HG03571 (cell line): ENCODE data around the gene CWC15.
"Not testable (repeated sequence)": the region's sequence is repeated elsewhere in the genome, so short reads cannot be mapped to it uniquely, and the experiment has no call there.

Experiments used
- ATAC-seq: cut with Tn5 transposase; IDR thresholded peaks from one replicate; pipeline ENCODE4 v1.9.1; 2021; ENCODE audit not compliant: unreplicated experiment

Gene CWC15

GRCh38 chr11:94973099-94973968 is at the start of gene CWC15, which contains the start of gene KDM4D:
Gene CWC15 (minus strand): TSS chr11:94973556. CDS start chr11:94972185, 1,371 bp downstream.
Gene KDM4D (plus strand): TSS chr11:94973709. CDS start chr11:94997373, 23,664 bp downstream.
- peak; percentile 100 for ATAC-seq

GRCh38 chr11:95021468-95021867 is 48.1 kb upstream of the CWC15 start:
- ATAC-seq, result not testable (repeated sequence)

GRCh38 chr11:95016139-95016538 is 42.8 kb upstream of the CWC15 start:
- no peak for ATAC-seq

- ATAC-seq, result no peak
Measured at GRCh38 chr11:95014184-95014821, 40.9 kb upstream of the CWC15 start.

GRCh38 chr11:95011376-95011775 is 38.0 kb upstream of the CWC15 start:
- ATAC-seq, result no peak

GRCh38 chr11:95005642-95006041 is 32.3 kb upstream of the CWC15 start:
- ATAC-seq, result no peak

GRCh38 chr11:95003716-95004115 is 30.4 kb upstream of the CWC15 start:
- ATAC-seq, result no peak

GRCh38 chr11:94998285-94998684 is 24.9 kb upstream of the CWC15 start:
- ATAC-seq, result no peak

- ATAC-seq, result no peak
Measured at GRCh38 chr11:94997437-94997836, 24.1 kb upstream of the CWC15 start.

- no peak for ATAC-seq
Measured at GRCh38 chr11:94993400-94993943, 20.1 kb upstream of the CWC15 start.

- no peak for ATAC-seq
Measured at GRCh38 chr11:94988748-94989147, 15.4 kb upstream of the CWC15 start.

GRCh38 chr11:94987378-94987777 is 14.0 kb upstream of the CWC15 start:
- no peak for ATAC-seq

GRCh38 chr11:94975599-94975998 is 2.2 kb upstream of the CWC15 start:
- no peak for ATAC-seq

GRCh38 chr11:94974178-94974577 is 822 bp upstream of the CWC15 start:
- no peak for ATAC-seq

GRCh38 chr11:94972700-94973098 is 657 bp downstream of the CWC15 start:
- no peak for ATAC-seq

- no peak for ATAC-seq
Measured at GRCh38 chr11:94968334-94968958, 4.9 kb downstream of the CWC15 start.

- no peak for ATAC-seq
Measured at GRCh38 chr11:94964934-94965333, 8.4 kb downstream of the CWC15 start.

- ATAC-seq, result no peak
Measured at GRCh38 chr11:94961255-94961654, 12.1 kb downstream of the CWC15 start.

GRCh38 chr11:94960488-94960887 is 12.9 kb downstream of the CWC15 start:
- ATAC-seq, result no peak

GRCh38 chr11:94959179-94959578 is 14.2 kb downstream of the CWC15 start:
- no peak for ATAC-seq

- ATAC-seq, result no peak
Measured at GRCh38 chr11:94958121-94958696, 15.1 kb downstream of the CWC15 start.
